Spleen (tissue), 11 donors: ENCODE measurements around the gene BRD2. TPM values are rescaled to one million over a fixed set of nuclear protein-coding genes. Genes with fewer than 3 reads are reported as not detected.

ENCODE experiments used
- DNase-seq: peaks from one replicate; pipeline ENCODE4 v3.0.0-alpha.2; 2020
- H3K27ac ChIP-seq, 8 donors: fragments of 200-600 bp; sonication (generic) in 7 of 8; 1 replicate in 4 of 8; 2 replicates in 4 of 8; pipeline versions ENCODE4 v1.5.0 to v1.8.0; 2016 to 2021; ENCODE audit warnings: inconsistent platforms in 4 of 8, mild to moderate bottlenecking in 4 of 8, moderate library complexity in 1 of 8
- H3K27me3 ChIP-seq, 7 donors: fragments of 200-600 bp; sonication (generic) in 6 of 7; replicated peaks in 1 of 7; 1 replicate in 4 of 7; 2 replicates in 3 of 7; pipeline versions ENCODE4 v1.5.0 to v1.8.0; 2016 to 2021; ENCODE audit warnings: inconsistent platforms in 3 of 7, mild to moderate bottlenecking in 1 of 7
- H3K36me3 ChIP-seq, 6 donors: fragments of 200-600 bp; sonication (generic) in 5 of 6; 1 replicate in 4 of 6; 2 replicates in 2 of 6; pipeline versions ENCODE4 v1.5.0 to v1.8.0; 2016 to 2021; ENCODE audit warnings: inconsistent platforms in 2 of 6
- H3K4me1 ChIP-seq, 6 donors: fragments of 200-600 bp; sonication (generic) in 5 of 6; 1 replicate in 3 of 6; 2 replicates in 3 of 6; pipeline versions ENCODE4 v1.5.0 to v1.8.0; 2016 to 2021; ENCODE audit warnings: inconsistent platforms in 3 of 6
- H3K4me3 ChIP-seq, 8 donors: fragments of 200-600 bp; sonication (generic) in 7 of 8; 1 replicate in 4 of 8; 2 replicates in 4 of 8; pipeline versions ENCODE4 v1.5.0 to v1.8.0; 2016 to 2021; ENCODE audit warnings: inconsistent platforms in 4 of 8, mild to moderate bottlenecking in 4 of 8, moderate library complexity in 2 of 8
- H3K9me3 ChIP-seq, 8 donors: fragments of 200-600 bp; sonication (generic) in 7 of 8; 1 replicate in 4 of 8; 2 replicates in 4 of 8; pipeline versions ENCODE4 v1.5.0 to v1.8.0; 2016 to 2021; ENCODE audit warnings: inconsistent platforms in 4 of 8
- POLR2A ChIP-seq, 3 donors: fragments of 450-650 bp; IDR thresholded peaks; one replicate each; pipeline ENCODE4 v1.5.1; 2017; ENCODE audit warnings: antibody characterized with exemption in 3 of 3, mild to moderate bottlenecking in 1 of 3
- POLR2AphosphoS5 ChIP-seq, 3 donors: sonication (generic); formaldehyde crosslinking; IDR thresholded peaks; one replicate each; pipeline ENCODE4 v1.5.1; 2017; ENCODE audit warnings: antibody characterized with exemption in 3 of 3
- WGBS, 5 donors: extraction: QIAGEN DNeasy Blood & Tissue Kit in 3 of 5; methylation state at CpG; one replicate each; pipeline versions ENCODE4 v1.1.5 to v1.1.7; 2013 to 2018; 5-methylcytosine and 5-hydroxymethylcytosine counted together
- intact Hi-C: fragments of 100-400 bp; cut with DNase I; formaldehyde crosslinking; loops from one replicate; pipeline ENCODE4 v1.15.0; 2023; ENCODE audit warnings: low total_unique reads
- polyA plus RNA-seq, 3 donors: library from polyadenylated mRNA; stranded (reverse); fragments of 200-250 nt; gene quantifications; one replicate each; pipeline ENCODE4 v1.2.1, GENCODE V29; 2013
- total RNA-seq, 7 donors: library from RNA; depleted of rRNA in 3 of 7; stranded (reverse); fragments of >200 nt in 3 of 7; fragmentation: NEBNext Ultra II Directional in 4 of 7; extraction: Animal tissue kit (Norgen Biotek cat#: 25700) in 4 of 7; gene quantifications; one replicate each; pipeline versions ENCODE4 v1.1.0 to v1.2.1, GENCODE V29; 2016 to 2021
- TF ChIP-seq, protein P1 (sequence below), 11 experiments: fragments of 200-600 bp in 7 of 11; fragments of 450-650 bp in 4 of 11; sonication (generic) in 4 of 11; IDR thresholded peaks in 8 of 11; conservative IDR thresholded peaks in 3 of 11; 1 replicate in 7 of 11; 2 replicates in 4 of 11; pipeline versions ENCODE4 v1.4.0 to v1.8.0; 2016 to 2021; ENCODE audit warnings: antibody characterized with exemption in 11 of 11, inconsistent platforms in 4 of 11, mild to moderate bottlenecking in 1 of 11
- donor health status: healthy with polysubstance abuse.
- donor health status: DM: no; HTN: no; CAD: no; lungs with moderate emphysema.
- donor health status: DM: no; HTN: no; CAD: no.
- donor health status: Bipolar disorder and iron deficiency.
- donor health status: healthy.
- donor health status: DM: no; HTN: no; CAD: no.
- donor health status: DM: yes; HTN: yes; CAD: no.

Gene BRD2
- total and polyA plus RNA-seq, 10 donors: 80.5 to 277 (median 217) TPM

DNA sequence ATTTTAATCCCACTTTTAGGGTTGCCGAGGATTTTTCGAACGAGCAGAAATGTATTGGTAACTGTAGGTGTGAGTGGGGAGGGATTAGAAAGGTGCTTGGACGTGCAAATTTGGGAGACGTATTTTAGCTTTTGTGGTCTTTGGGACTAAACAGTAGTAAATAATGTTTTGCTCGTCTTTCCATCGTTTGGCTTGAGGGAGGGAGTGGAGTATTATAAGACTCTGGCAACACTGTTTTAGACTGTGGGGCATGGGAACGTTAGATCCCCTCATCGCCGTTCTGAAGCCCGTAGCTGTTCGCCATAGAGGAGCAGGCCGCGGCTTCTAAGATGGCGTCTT is 2.8 kb downstream of the BRD2 start:
- intact Hi-C loops: no loop called here
- no peaks in the 10 kb centered on the region for H3K27me3 ChIP-seq
- peak overlapping the region; percentile 91 to 100 (median 99) for H3K27ac ChIP-seq
- TF ChIP-seq POLR2A (IDR thresholded peaks at IDR 0.05): no peak
- no peak for TF ChIP-seq POLR2AphosphoS5 (IDR thresholded peaks at IDR 0.05)
- TF ChIP-seq, protein P1, sequence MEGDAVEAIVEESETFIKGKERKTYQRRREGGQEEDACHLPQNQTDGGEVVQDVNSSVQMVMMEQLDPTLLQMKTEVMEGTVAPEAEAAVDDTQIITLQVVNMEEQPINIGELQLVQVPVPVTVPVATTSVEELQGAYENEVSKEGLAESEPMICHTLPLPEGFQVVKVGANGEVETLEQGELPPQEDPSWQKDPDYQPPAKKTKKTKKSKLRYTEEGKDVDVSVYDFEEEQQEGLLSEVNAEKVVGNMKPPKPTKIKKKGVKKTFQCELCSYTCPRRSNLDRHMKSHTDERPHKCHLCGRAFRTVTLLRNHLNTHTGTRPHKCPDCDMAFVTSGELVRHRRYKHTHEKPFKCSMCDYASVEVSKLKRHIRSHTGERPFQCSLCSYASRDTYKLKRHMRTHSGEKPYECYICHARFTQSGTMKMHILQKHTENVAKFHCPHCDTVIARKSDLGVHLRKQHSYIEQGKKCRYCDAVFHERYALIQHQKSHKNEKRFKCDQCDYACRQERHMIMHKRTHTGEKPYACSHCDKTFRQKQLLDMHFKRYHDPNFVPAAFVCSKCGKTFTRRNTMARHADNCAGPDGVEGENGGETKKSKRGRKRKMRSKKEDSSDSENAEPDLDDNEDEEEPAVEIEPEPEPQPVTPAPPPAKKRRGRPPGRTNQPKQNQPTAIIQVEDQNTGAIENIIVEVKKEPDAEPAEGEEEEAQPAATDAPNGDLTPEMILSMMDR (IDR thresholded peaks at IDR 0.05 in 8 of 11, conservative IDR thresholded peaks at IDR 0.05 in 3 of 11): no peak
- no peaks in the 10 kb centered on the region for H3K9me3 ChIP-seq
- H3K4me1 ChIP-seq: peaks cover 30 to 61% (median 38%) of the 10 kb centered on the region in 6 donors
- no peak for DNase-seq
- H3K36me3 ChIP-seq: peaks cover under 1 to 41% (median 25%) of the 10 kb centered on the region in 6 donors
- peak overlapping the region; percentile 74 to 99 (median 97) for H3K4me3 ChIP-seq
- 0 to 1% (median 0%) methylated on average over 15 of the region's 15 CpGs for WGBS, 5 donors

DNA sequence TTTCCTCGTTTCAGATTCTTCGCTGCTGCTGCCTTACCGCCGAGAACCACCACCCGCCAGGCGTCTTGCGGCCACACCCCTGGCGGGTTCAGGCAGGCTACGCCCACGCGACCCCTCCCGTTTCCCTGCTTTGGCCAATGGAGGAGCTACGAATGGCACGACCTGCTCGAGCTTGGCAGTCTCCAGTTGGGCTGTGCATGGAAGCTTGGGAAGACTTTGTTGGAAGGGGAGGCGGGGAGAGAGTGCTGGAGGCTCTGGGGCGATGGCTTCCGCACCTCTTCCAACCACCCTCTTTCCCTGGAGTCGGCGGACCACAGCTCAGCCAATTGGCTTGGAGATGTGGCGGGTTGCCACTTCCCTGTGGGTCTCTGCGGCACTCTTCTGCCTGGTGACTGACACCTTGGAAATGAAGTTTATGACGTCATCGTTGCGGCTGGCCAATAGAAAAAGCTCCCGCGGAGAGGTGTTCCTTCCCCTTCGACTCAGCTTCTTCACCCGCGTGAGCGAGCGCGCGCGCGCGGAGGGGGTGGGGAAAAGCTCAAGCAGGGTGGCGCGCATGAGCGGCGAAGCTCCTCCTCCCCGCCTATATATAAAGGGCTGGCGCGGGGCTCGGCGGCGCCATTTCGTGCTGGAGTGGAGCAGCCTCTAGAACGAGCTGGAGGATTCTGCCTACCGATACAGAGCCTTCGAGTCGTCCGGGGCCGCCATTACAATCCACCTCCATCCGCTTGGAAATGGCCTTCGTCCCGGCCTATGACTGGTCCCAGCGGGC is 3.4 kb downstream of the BRD2 start:
- DNase-seq: peak; percentile 100
- Histone ChIP-seq H3K27ac (peak overlapping the region; percentile 91 to 100 (median 99)), H3K4me1 (peaks cover 30 to 61% (median 38%) of the 10 kb centered on the region in 6 donors), H3K27me3 (no peaks in the 10 kb centered on the region), H3K9me3 (no peaks in the 10 kb centered on the region), H3K4me3 (peak overlapping the region; percentile 94 to 100 (median 98)), H3K36me3 (peaks cover 4 to 47% (median 30%) of the 10 kb centered on the region in 6 donors)
- peak; percentile 98 to 99 (median 99) for TF ChIP-seq POLR2A (IDR thresholded peaks at IDR 0.05)
- TF ChIP-seq, protein P1 (IDR thresholded peaks at IDR 0.05 in 8 of 11, conservative IDR thresholded peaks at IDR 0.05 in 3 of 11): peak in 8 of 11 experiments; percentile 2 to 56 (median 44)
- peak; percentile 99 to 100 (median 100) for TF ChIP-seq POLR2AphosphoS5 (IDR thresholded peaks at IDR 0.05)
- intact Hi-C loops: no loop called here
- WGBS, 5 donors: 0 to 1% (median 0%) methylated on average over 34 to 58 of the region's 58 CpGs

DNA sequence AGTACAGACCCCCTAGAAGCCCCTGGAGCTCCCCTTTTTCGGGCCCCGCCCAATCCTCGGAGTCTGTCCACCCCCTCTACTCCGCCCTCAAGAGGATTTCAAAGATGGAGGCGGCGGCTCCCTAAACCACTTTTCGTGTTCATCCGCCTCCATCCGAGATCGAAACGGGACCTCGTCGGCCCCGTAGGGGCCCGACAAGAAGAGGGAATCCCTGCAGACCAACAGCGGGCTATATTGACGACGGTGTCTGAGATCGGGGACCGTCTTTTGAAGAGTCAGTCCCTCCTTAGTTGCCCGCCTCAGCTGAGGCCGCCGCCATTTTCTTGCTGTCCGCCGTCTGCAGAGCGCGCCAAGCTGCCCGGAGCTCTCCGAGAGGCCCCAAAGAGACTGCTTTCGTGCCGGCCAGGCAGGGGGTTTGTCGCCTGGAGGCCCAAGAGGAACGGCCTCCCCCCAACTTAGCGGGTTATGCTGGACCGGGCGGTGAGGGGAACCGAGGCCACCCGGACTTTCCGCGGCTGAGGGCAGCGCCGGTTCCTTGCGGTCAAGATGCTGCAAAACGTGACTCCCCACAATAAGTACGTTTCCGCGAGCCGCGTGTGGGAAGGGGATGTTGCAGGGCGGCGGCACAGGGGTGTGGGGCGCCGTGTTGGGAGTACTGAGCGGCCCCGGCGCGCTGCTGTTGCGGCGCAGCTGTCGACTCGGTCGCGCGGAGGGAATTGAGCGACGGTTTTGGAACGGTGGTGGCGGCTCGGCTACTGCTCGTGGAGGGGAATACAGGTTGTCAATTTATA is 4.2 kb downstream of the BRD2 start:
- TF ChIP-seq POLR2A (IDR thresholded peaks at IDR 0.05) (peak in 1 of 3 donors; percentile 11), POLR2AphosphoS5 (IDR thresholded peaks at IDR 0.05) (peak; percentile 78 to 90 (median 85))
- TF ChIP-seq, protein P1 (IDR thresholded peaks at IDR 0.05 in 8 of 11, conservative IDR thresholded peaks at IDR 0.05 in 3 of 11): no peak
- Histone ChIP-seq H3K27ac (peak overlapping the region; percentile 68 to 100 (median 99)), H3K4me1 (peaks cover 30 to 61% (median 38%) of the 10 kb centered on the region in 6 donors), H3K36me3 (peaks cover 10 to 55% (median 38%) of the 10 kb centered on the region in 6 donors), H3K27me3 (no peaks in the 10 kb centered on the region), H3K9me3 (no peaks in the 10 kb centered on the region), H3K4me3 (peak overlapping the region; percentile 94 to 100 (median 98))
- DNase-seq: peak; percentile 94
- 0% methylated on average over 32 to 70 of the region's 70 CpGs for WGBS, 5 donors
- intact Hi-C loops: no loop called here
